GM12865 (cell line): ENCODE results near the gene ELMO1.

Experiments
- DNase-seq: peaks from one replicate; pipeline ENCODE4 v3.0.0; 2010; ENCODE audit warnings: low read depth
- H3K4me3 ChIP-seq: 2 replicates; pipeline ENCODE4 v1.5.1; 2011; ENCODE audit warnings: mild to moderate bottlenecking, low read depth, low read length, control low read depth
- CTCF ChIP-seq: IDR thresholded peaks from 2 replicates; pipeline ENCODE4 v1.5.1; 2011; ENCODE audit warnings: low read length, control low read depth, low read depth, inconsistent platforms; ENCODE audit not compliant: insufficient read depth; ENCODE audit errors: missing control alignments

ELMO1 gene

GRCh38 chr7:36972140-36972518 is 476.5 kb downstream of the ELMO1 start:
- TF ChIP-seq CTCF = no peak
- no peak for DNase-seq
- H3K4me3 ChIP-seq = no peak overlapping the region

GRCh38 chr7:36971515-36972139 is 477.0 kb downstream of the ELMO1 start:
- no peak for TF ChIP-seq CTCF
- no peak overlapping the region for H3K4me3 ChIP-seq
- no peak for DNase-seq

- no peak for DNase-seq
- H3K4me3 ChIP-seq = no peak overlapping the region
- TF ChIP-seq CTCF = no peak
Measured at GRCh38 chr7:36970551-36971514, 477.8 kb downstream of the ELMO1 start.

GRCh38 chr7:36969376-36969775 is 479.3 kb downstream of the ELMO1 start:
- no peak overlapping the region for H3K4me3 ChIP-seq
- no peak for TF ChIP-seq CTCF
- no peak for DNase-seq

- peak; percentile 38 for DNase-seq
- TF ChIP-seq CTCF = peak; percentile 55
- no peak overlapping the region for H3K4me3 ChIP-seq
Measured at GRCh38 chr7:36967387-36967786, 481.3 kb downstream of the ELMO1 start.

- H3K4me3 ChIP-seq = no peak overlapping the region
- no peak for TF ChIP-seq CTCF
- DNase-seq = no peak
Measured at GRCh38 chr7:36966636-36967035, 482.0 kb downstream of the ELMO1 start.
